Neural cell (in vitro differentiated cells): ENCODE data around the gene CD24.

ENCODE experiments used
- CTCF ChIP-seq: fragments of 450-650 bp; IDR thresholded peaks from 2 replicates; pipeline ENCODE4 v1.5.1; 2014; ENCODE audit warnings: antibody characterized with exemption, mild to moderate bottlenecking, moderate library complexity; ENCODE audit not compliant: poor library complexity, severe bottlenecking
- EP300 ChIP-seq: fragments of 450-650 bp; conservative IDR thresholded peaks from 2 replicates; pipeline ENCODE4 v1.6.1; 2014; ENCODE audit warnings: antibody characterized with exemption, mild to moderate bottlenecking, moderate library complexity; ENCODE audit not compliant: poor library complexity, severe bottlenecking
- EZH2 ChIP-seq: fragments of 200-600, 300-800 bp; shearing (Covaris generic), sonication (generic); IDR thresholded peaks from 2 replicates; pipeline ENCODE4 v1.6.1; 2014; ENCODE audit warnings: antibody characterized with exemption, low read length, borderline replicate concordance, mild to moderate bottlenecking; ENCODE audit not compliant: insufficient read depth, poor library complexity, severe bottlenecking
- MXI1 ChIP-seq: fragments of 450-650 bp; conservative IDR thresholded peaks from 2 replicates; pipeline ENCODE4 v1.6.1; 2014; ENCODE audit warnings: antibody characterized with exemption, mild to moderate bottlenecking; ENCODE audit not compliant: poor library complexity, severe bottlenecking
- POLR2AphosphoS5 ChIP-seq: IDR thresholded peaks from 2 replicates; pipeline ENCODE4 v1.6.1; 2012
- RAD21 ChIP-seq: fragments of 450-650 bp; conservative IDR thresholded peaks from 2 replicates; pipeline ENCODE4 v1.6.1; 2014; ENCODE audit warnings: antibody characterized with exemption, mild to moderate bottlenecking, moderate library complexity
- REST ChIP-seq: IDR thresholded peaks from 2 replicates; pipeline ENCODE4 v1.6.1; 2012; ENCODE audit warnings: borderline replicate concordance
- SMC3 ChIP-seq: fragments of 450-650 bp; conservative IDR thresholded peaks from 2 replicates; pipeline ENCODE4 v1.6.1; 2014; ENCODE audit warnings: antibody characterized with exemption, mild to moderate bottlenecking, moderate library complexity; ENCODE audit not compliant: poor library complexity

- TF ChIP-seq CTCF (no peak), RAD21 (no peak), EZH2 (no peak), EP300 (peak; percentile 46), REST (peak; percentile 84), SMC3 (no peak), POLR2AphosphoS5 (peak; percentile 98), MXI1 (peak; percentile 60)
Observed at GRCh38 chr6:106974336-106974998, at the start of gene CD24.
